Measurements from ENCODE around the gene RERE. TPM values are rescaled to one million over a fixed set of nuclear protein-coding genes. Genes with fewer than 3 reads are reported as not detected.

The RERE gene
- total RNA-seq, 4 donors from 2014 or later = 118 to 244 (median 131) TPM

GRCh38 chr1:8816264-8816663, 1.2 kb downstream of the RERE start:
- intact Hi-C loops (cut with DNase I) = no loop called here
- peak overlapping the region; percentile 77 to 97 (median 94) for H3K27ac ChIP-seq
- 2 to 6% methylated on average over 3 of the region's 3 CpGs for WGBS, 2 donors
- no peak for DNase-seq
- H3K4me3 ChIP-seq (replicated peaks in 1 of 3) = peak overlapping the region in 2 of 3 donors; percentile 58 to 92
- no peaks in the 10 kb centered on the region for H3K9me3 ChIP-seq
- TF ChIP-seq POLR2A (IDR thresholded peaks at IDR 0.05) (no peak), CTCF (IDR thresholded peaks at IDR 0.05) (no peak)
- peaks cover 17 to 47% of the 10 kb centered on the region in 2 donors for H3K4me1 ChIP-seq
- no peaks in the 10 kb centered on the region for H3K27me3 ChIP-seq
- no peaks in the 10 kb centered on the region for H3K36me3 ChIP-seq

- H3K9me3 ChIP-seq = no peaks in the 10 kb centered on the region
- H3K4me3 ChIP-seq (replicated peaks in 1 of 3) = no peak overlapping the region
- no peaks in the 10 kb centered on the region for H3K36me3 ChIP-seq
- peaks cover 17 to 47% of the 10 kb centered on the region in 2 donors for H3K4me1 ChIP-seq
- peak overlapping the region; percentile 36 to 97 (median 94) for H3K27ac ChIP-seq
- no peak for DNase-seq
- WGBS, 2 donors = 5 to 6% methylated on average over 2 of the region's 2 CpGs
- intact Hi-C loops (cut with DNase I) = no loop called here
- TF ChIP-seq POLR2A (IDR thresholded peaks at IDR 0.05) = no peak
- TF ChIP-seq CTCF (IDR thresholded peaks at IDR 0.05) = no peak
- no peaks in the 10 kb centered on the region for H3K27me3 ChIP-seq
These were observed 1.8 kb downstream of the RERE start for GRCh38 chr1:8815582-8816151.

- Histone ChIP-seq H3K36me3 (no peaks in the 10 kb centered on the region), H3K9me3 (no peaks in the 10 kb centered on the region), H3K27me3 (no peaks in the 10 kb centered on the region), H3K4me1 (peaks cover 17 to 47% of the 10 kb centered on the region in 2 donors), H3K4me3 (replicated peaks in 1 of 3) (no peak overlapping the region), H3K27ac (peak overlapping the region in 2 of 3 donors; percentile 67 to 97)
- WGBS, 2 donors = 39 to 49% methylated on average over 5 of the region's 5 CpGs
- TF ChIP-seq CTCF (IDR thresholded peaks at IDR 0.05) (peak in 1 of 6 experiments; percentile 22), POLR2A (IDR thresholded peaks at IDR 0.05) (no peak)
- DNase-seq = no peak
- intact Hi-C loops (cut with DNase I) = no loop called here
These were observed 2.6 kb downstream of the RERE start for GRCh38 chr1:8814865-8815264.

DNA sequence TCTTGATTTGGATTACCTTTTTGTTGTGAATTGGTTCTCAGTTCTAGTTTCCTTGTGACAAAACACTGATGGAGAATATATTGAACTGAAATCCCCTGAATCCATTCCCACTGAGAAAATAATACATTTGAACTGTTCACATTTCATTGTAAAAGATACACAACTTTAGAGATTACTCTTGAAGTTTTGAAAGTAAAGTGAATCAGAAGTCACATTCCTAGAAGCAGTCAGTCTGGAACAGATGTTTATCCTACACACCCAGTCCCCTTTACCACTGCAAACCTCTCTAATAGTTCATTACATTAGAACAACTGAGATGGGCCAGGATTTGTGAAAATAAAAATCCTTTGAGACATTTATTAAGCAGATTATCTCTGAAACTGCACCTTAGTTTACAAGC, 3.4 kb downstream of the RERE start:
- H3K9me3 ChIP-seq = no peaks in the 10 kb centered on the region
- intact Hi-C loops (cut with DNase I) = no loop called here
- no peak overlapping the region for H3K4me3 ChIP-seq (replicated peaks in 1 of 3)
- no peaks in the 10 kb centered on the region for H3K27me3 ChIP-seq
- no peak for DNase-seq
- TF ChIP-seq POLR2A (IDR thresholded peaks at IDR 0.05) = no peak
- TF ChIP-seq CTCF (IDR thresholded peaks at IDR 0.05) = no peak
- peak overlapping the region; percentile 41 to 97 (median 67) for H3K27ac ChIP-seq
- no peaks in the 10 kb centered on the region for H3K36me3 ChIP-seq
- H3K4me1 ChIP-seq = peaks cover 17 to 47% of the 10 kb centered on the region in 2 donors

- no peak overlapping the region for H3K4me3 ChIP-seq (replicated peaks in 1 of 3)
- 55 to 63% methylated on average over 6 of the region's 6 CpGs for WGBS, 2 donors
- intact Hi-C loops (cut with DNase I) = no loop called here
- no peaks in the 10 kb centered on the region for H3K9me3 ChIP-seq
- TF ChIP-seq POLR2A (IDR thresholded peaks at IDR 0.05) (no peak), CTCF (IDR thresholded peaks at IDR 0.05) (no peak)
- no peaks in the 10 kb centered on the region for H3K36me3 ChIP-seq
- H3K27me3 ChIP-seq = no peaks in the 10 kb centered on the region
- peaks cover 13 to 40% of the 10 kb centered on the region in 2 donors for H3K4me1 ChIP-seq
- no peak for DNase-seq
- H3K27ac ChIP-seq = peak overlapping the region; percentile 31 to 97 (median 67)
These were observed 4.2 kb downstream of the RERE start for GRCh38 chr1:8813016-8813763.

All from thyroid gland (tissue), 4 donors.